Stimulated activated CD4-positive, alpha-beta T cell treated with anti-CD3 and anti-CD28 coated beads, Interleukin-15, amount 100 ng/mL, for 24 hours (primary cell): ENCODE data around the gene EMX2.

Experiments
- DNase-seq: peaks from one replicate; pipeline ENCODE4 v3.0.0-alpha.2; 2020

The EMX2 gene

DNA sequence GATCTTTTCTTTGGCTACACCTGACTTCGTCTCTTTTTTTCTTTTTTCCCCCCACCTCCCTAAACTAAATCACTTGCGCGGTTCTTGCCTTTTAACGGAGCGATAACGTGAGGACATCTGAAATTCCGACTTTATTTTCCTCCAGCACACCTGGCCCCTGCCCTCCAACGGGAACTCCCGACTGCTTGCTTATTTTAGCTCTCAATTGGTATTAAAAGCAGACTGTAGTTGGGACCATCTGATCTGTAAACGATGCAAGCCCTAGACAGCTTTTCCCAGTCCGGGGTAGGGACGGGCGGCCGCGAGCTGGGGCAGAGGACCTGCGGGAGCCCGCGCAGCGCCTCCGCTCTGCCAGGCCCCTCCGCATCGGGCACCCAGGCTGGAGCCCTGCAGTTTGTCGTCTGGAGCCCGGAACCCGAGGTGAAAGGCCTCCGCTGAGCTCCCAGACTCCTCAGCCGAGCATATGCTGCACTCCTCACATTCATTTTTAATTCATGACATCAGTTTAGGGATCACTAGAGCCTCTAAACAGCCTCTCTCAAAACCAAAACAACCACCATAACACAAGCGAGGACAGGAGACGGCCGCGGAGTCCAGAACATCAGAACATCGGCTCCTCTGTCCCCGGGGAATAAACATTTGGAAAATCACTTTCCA lies 10.0 kb upstream of the EMX2 start:
- DNase-seq, result no peak

DNA sequence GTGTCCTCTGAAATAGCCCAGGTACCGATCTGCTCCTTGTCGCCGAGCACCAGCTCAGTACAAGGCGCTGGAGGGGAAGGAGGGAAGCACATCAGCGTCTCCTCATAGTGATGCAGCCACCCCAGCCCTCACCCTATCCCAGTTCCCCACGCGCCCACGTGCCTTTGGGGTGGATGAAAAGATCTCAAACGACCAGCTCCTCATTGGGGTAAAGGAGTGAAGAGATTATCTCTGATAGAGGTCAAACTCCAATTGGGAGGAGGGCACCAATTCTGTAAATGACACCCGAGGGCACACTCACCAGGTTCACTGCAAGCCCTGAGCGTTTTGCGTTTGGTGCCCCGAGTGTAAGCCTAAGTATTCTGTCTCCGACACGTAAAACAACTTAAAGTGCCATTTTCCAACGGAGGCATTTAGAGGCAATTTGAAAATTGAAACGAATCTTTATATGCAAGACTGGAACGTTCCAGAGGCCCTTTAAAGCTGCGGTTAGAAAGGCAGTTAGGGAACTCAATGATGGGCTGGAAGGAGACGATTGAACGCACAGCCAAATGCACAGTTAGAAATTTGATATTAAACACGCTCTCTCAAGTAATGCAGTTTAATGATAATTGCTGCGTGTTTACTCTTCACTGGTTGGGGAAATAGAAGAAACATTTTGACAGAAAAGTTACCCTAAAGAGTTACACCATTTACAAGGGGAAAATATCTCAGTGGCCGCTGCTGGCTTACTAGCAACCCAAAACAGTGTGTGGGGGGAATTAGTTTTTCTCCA lies 8.9 kb upstream of the EMX2 start:
- DNase-seq, result no peak

DNA sequence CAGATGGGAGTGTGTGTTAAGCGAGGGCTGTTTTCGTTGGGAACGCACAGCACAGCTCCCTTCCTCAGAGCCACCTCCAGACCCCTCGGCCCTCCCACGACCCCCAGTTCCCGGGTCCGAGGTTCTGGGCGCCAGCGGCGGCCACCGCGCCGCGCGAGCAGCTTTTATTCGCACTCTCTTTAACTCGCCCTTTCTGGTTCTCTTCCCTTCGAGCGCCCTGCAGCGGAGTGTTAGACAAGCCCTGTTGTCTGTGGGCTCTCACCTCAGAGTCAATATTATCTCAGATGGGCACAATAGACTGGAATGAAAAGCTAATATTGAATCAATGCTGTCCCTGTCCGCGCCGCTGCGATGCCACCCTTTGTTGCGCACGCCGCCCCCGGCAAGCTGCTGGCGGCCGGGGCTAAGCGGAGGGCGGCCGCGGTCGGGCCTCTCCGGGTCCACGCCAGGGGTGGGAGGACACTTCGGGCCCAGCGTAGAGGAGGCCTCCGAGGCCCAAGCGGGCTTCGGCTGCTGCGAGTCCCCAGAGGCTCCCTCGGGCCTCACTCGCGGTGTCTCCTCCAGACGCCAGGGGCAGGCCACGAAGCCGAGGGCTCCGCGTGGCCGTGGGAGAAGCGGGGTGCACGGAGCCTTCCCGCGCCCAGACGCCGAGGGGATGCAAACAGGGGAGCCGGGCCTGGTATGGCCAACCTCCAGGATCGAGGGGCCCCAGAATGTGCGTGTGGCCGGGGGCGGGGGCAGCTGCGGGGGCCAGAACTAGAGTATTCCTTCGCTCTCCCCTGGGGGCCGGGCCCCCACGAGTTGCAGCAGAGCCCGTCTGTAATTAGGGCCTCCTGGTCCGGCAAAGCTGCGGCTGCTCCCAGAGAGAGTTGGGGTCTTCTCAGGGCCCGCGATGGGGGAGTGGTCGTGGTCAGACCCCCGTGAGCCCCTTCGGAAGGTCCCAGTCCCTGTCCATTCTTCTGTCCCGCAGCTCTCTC lies 7.9 kb upstream of the EMX2 start:
- DNase-seq, result no peak

DNA sequence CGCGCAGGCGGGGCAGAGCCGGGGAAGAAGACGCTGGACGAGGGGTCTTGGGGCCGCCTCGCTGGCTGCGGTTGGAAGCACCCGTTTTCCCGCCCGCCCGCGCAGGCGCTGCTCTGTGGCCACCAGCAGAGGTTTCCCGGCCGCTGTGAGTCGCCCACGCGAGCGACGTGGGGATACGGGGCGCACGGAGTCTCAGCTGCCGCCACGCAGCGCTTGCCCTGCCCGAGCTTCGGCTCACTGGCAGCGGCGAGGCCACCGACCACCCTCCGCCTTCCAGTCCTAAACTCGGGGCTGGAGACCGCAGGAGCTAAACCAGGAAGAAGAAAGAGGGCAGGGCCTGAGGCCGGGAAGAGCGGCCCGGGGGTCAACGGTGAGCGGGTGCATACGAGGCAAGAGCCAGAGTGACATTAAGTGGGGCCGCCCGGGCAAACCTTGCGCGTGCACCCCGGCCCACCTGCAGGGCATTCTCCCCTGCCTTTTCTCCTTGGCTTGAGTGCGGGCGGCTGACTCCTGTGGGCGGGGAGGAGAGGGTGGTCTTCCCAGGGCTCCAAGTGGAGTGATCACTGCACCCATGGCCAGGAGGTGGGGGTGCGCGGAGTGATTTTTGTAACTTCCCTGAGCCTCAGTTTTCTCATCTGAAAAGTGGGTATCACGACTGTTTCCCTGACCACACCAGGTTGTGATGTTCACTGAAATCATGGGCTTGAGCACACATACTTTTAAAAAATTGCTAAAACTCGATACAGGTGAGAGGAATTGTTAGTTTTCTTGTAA lies 7.1 kb upstream of the EMX2 start:
- DNase-seq, result no peak

DNA sequence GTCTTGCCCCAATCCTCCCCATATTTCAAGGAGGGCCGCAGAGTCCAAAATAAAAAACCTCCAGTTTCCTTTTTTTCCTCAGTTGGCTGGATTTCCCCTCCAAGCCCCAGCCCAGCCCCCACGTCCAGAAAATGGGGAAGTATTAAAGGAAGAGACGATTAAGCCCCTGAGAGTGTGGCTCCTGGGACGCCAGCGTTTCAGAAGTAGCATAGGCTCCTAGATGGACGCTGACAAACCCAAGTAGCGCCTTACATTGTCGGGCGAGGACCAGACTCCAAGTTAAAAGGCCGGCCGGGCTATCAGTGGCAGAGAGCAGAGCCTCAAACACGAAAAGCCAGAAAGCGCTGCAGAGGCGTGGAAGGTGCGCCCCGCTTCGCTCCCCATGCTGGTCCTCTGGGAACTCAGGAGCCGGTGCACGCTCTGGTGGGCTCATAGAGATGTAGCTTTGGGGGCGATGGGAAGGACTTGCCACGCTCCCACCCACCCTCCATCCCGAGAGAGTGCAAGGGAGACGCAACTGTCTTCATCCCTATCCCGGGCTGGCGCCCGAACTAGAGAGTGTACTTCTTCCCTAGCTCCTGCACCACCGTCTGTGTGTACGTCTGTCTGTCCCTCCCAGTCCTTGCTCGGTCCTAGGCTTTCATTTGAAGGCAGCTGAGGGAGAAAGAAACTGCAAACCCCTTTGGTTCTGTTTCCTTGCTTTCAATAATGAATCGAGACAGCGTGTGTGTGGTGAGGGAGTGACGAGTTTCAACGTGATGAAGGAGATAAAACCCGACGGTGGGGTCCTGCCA lies 6.3 kb upstream of the EMX2 start:
- DNase-seq, result no peak

DNA sequence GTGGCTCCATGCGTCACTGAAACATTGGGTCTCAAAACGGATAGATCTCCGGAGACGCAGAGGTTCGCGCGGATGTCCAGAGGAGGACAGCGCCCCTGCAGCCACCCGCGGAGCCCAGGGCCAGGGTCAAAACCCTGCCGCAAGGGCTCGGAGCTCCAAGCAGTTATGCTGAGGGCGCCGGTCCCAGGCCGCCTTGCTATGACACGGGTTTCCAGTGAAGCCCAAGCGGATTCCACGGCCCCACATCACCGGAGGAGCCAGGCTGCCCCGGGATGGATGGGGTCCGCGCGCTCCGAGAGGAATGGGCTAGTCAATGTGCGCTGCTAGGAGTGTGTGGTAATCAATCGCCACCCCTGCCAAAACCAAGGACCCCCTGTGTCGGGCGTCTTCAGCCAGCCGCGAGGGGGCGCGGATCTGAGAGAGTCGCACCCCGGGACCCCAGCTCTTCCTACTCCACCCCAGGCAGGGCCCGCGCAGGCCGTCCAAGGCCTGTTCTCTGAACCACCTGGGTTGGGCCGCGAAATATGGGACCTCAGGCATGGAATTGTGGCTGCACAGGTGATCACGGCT lies 5.6 kb upstream of the EMX2 start:
- no peak for DNase-seq

DNA sequence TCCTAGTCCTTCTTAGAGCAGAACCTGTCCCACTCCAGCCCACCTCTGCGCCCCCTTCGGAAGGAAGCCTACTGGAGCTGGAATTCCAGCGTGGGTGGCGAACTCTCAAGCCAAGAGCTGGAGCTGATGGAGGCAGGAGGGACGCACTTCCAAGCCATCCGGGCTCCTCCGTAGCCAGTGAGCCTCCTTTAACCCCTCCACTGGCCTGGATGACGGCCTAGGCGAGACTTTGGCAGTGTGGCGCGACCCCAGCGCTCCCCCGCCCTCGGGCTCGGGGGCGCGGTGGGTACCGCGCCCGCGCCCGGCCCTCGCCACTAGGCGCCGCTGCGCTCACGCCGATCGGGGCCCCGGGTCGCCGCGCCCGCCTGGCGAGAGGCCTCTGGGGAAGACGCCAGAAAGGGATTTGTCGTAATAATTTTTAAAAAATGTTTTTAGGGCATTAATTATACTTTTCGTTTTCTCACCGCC lies 5.1 kb upstream of the EMX2 start:
- no peak for DNase-seq

DNA sequence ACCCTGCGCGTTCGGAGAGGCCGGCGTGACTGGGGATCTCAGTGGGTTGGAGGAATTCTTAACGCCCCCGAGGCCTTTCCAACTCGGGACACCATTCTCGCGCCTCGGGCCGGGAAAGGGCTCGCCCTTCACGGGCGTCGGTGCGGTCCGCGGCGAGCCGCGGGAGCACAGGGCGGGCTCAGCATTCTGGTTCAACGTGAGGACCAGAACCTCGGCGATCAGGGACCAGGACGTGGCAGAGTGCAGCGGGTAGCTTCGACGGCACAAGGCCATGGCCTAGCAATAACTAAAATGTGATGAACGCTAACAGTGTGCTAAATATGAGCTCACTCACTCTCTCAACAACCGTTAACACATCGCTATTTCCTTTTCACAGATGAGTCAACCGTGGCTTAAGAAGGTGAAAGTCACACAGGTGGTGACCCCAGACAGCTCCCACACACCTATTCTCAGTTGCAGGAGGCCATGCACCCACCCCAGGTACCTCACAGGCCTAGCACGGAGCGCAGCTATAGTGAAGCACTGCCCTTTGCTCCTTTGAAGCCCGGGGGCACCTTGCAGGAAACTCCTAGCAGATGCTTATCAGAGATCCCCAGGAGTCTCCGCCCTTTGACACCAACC lies 4.5 kb upstream of the EMX2 start:
- DNase-seq, result no peak

DNA sequence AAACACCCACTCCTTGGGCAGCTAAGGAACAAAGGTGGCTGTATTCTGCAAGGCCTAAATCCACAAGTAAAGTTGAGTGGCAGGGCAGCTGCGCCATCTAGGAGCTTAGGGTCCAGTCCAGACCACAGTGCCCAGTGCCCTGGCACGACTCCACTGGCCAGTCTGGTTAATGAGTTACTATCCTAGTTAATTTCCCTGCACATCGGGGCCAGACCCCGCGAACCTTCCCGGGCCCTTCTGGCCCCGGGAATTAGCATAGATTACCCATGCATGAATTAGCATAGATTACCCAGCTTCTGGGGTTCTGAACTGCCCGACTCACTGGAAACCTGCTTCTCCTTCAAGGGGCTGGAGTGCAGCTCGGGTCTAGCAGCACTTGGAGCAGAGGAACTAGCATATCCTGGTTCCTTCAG lies 3.2 kb upstream of the EMX2 start:
- DNase-seq, result no peak

DNA sequence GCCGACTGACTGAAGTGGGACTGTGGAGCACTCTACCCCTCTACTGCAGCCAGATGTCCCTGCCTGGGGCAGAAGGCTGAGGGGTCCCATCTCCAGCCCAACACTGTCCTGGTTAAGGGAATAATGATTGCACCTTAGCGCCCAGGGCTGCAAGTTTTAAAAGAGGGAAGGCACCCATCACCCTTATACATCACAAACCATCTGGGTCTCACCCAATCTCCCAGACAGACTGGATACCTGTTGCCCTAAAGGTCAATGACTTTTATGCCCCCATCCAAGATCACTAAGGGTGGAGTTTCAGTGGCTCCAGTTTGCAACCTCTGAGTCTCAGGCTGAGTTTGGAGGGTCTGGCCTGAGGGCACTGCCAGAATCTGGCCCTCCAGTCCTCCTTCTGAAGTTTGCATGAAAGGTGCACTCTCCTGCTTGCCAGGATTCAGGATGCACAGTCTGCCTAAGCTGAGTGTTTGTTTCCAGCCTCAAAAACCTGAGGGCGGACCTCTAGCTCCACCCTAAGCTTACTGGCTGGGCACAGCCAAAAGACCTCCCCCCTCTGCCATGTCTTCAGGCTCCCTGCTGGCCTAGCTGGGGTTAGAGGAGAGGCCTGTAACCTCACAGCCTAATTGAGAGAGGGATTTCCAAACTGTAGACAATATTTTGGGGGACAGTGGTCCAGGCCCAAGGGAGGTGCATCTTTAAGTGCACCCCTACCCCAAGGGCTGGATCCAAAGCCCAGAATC lies 2.5 kb upstream of the EMX2 start:
- no peak for DNase-seq

DNA sequence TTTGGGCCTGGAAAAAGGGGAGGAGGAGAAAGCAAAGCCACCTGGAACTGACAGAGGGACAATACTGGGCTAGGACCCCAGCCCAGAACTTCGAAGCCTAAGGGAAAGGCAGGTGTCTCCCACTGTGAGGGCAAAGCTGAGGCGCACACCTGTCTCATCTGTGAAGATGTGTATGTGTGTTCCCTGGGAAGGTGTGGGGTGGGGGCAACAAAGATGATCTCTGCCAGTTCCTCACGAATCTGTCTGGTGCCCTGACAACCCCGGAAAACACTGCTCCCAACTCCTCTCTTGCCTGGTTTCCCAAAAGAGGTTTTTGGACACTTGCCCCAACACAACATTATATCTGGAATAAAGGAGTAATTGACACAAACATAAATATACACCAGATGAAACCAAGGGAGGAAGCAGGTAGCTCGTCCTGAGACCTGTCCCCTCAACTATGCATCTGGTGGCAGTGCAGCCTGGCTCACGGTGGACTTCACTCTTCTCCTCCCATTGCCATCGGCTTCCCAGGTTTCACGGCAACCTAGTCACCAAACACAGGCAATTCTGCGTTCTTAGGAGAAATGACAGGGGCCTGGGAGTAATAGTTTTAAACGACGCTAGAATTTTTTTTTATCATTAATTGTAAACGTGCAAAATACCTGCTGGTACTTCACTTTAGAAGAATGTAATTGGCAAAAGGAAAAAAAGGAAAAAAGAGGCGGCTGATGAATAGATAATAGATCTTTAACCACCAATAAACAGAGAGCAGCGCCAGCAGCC lies 1.7 kb upstream of the EMX2 start:
- no peak for DNase-seq

DNA sequence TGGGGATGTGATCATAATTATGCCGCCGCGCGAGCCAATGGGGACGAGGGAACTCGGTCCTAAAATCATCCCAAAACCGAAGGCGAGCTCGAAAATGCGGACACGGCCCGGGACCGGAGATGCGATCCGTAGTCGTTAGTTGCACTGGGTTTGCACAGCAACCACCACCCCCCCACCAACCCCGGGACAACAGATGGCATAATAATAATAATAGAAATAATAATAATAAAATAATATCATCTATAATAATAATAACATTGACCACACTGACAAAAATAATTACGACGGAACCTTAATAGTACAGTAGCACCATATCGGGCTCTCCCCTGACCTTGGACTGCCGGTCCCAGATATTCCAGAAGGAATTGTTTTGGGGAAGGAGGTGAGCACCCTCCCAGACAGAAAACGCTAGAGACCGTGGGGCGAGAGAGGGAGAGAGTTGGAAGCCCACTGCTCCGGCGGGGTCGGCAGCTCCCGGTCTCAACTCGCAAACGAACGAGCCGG lies 1.1 kb upstream of the EMX2 start:
- no peak for DNase-seq

DNA sequence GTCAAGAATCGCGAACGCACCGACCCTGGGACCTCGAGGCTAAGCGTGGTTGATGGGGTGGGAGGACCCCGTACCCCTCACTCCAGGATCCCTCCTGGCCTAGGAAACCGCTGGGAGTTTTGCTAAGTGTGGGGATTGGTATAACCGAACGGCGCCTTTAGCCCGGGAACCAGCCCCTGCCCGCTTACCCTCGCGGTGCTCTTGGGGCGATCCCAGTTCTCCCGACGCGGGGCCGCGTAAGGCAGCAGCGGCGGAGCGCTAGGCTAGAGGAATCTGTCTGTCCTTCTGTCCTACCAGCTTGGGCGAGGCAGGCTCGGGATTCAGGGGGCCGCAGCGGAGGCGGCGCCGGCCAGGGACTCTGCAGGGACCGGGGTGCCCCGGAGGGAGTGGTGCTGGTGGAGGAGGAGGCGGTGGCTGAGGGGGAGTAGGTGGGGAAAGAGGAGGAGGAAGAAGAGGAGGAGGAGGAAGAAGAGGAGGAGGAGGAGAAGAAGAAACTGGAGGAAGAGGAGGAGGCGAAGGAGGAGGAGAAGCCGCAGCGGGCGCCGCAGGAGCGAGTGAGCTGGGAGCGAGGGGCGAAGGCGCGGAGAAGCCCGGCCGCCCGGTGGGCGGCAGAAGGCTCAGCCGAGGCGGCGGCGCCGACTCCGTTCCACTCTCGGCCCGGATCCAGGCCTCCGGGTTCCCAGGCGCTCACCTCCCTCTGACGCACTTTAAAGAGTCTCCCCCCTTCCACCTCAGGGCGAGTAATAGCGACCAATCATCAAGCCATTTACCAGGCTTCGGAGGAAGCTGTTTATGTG lies 439 bp upstream of the EMX2 start:
- no peak for DNase-seq

DNA sequence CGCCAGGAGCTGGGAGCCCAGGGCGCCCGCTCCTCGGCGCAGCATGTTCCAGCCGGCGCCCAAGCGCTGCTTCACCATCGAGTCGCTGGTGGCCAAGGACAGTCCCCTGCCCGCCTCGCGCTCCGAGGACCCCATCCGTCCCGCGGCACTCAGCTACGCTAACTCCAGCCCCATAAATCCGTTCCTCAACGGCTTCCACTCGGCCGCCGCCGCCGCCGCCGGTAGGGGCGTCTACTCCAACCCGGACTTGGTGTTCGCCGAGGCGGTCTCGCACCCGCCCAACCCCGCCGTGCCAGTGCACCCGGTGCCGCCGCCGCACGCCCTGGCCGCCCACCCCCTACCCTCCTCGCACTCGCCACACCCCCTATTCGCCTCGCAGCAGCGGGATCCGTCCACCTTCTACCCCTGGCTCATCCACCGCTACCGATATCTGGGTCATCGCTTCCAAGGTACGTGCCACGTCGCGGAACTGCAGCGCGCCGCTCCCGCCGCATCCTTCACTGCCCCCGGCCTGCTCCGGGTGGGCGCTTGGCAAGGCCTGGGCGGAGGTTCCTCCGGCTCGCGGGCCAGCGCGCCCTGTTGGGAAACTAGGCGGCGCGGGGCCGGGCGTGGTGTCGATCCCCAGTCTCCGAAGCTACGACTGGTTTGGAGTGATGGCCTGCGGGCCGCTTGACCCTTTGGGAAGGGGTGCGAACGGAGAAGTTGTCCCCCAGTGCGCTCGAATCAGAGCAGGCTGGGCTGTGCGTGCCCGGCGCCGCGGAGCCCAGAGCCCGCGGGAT lies 868 bp downstream of the EMX2 start:
- DNase-seq, result peak; percentile 63

DNA sequence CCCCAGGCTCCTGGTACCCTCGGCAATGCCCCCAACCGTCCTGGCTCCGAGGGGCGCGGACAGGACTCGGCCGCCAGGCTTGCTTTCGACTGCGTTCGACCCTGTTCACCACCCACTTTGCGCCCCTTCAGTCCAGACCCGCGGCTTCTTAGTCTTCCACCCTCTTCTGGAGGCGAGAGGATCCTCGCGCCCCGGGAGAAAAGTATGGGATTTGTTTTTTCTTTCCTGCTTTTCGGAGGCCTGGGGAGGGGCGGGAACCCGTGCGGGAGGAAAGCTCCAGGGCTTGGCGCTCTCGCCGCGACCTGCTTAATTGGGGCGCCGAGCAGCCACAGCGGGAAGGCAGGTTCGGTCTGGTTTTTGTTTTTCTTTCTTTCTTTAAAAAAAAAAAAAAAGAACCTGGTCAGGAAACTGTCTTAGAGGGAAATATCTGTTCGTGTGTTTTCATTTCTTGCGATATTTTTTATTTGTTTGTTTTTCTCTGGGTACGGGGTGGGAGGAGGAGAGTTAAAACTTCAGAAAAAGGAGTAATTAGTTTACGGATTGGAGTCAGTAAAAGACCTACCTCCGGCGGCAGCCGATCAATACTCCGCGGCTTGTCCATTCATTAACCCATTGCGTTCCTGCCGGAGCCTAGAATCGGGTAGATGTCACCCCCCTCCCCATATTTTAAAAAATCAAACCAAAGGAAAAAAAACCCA lies 1.6 kb downstream of the EMX2 start:
- DNase-seq, result no peak

DNA sequence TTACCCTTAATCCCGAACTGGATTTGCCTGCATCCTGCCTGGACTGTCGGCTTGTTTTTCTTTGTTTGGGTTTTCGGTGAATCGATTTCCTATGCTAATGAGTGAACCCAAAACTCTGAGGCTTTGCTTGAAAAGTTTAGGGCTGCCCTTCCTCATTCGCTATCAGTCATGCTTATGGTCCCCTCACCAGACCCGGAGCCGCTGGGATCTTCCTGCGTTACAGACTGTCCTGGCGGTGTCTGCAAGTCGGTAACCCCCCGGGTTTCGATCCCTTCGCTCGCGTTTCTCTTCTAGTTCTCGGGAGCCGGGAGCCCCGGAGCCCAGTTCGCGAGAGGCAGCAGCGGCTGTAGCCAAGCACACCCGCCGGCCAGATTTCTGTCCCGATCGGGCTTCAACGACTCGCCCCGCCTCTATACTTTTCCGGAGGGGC lies 2.2 kb downstream of the EMX2 start:
- DNase-seq, result no peak
